Activated B cell treated with CpG ODN at 0.5 μM for 24 hours (primary cell): ENCODE measurements around the gene NR5A1. TPM values are rescaled to one million over a fixed set of nuclear protein-coding genes. Genes with fewer than 3 reads are reported as not detected.

Experiments used
- ATAC-seq: fragments of 200-7000 bp; cut with Tn5 transposase; one replicate; pipeline ENCODE4 v1.10.0; 2021; ENCODE audit warnings: low read depth, mild to moderate bottlenecking, moderate library complexity
- CTCF ChIA-PET: fragments of 350-600 bp; sonication (Branson Sonifier 250); formaldehyde crosslinking; loops from one replicate; lab custom pipeline; 2021; ENCODE audit warnings: antibody characterized with exemption; lab: Charles Lee
- POLR2A ChIA-PET: fragments of 350-600 bp; sonication (Branson Sonifier 250); formaldehyde crosslinking; loops from one replicate; lab custom pipeline; 2021; ENCODE audit warnings: antibody characterized with exemption; lab: Charles Lee
- DNase-seq: peaks from one replicate; pipeline ENCODE4 v3.0.0; 2022
- H3K27ac Mint-ChIP-seq: one replicate; pipeline ENCODE4 v1.8.0; 2020; ENCODE audit warnings: mixed read lengths
- H3K27me3 Mint-ChIP-seq: one replicate; pipeline ENCODE4 v1.8.0; 2021; ENCODE audit warnings: mixed read lengths
- H3K36me3 Mint-ChIP-seq: one replicate; pipeline ENCODE4 v1.8.0; 2021; ENCODE audit warnings: low read depth, mixed read lengths
- H3K4me1 Mint-ChIP-seq: one replicate; pipeline ENCODE4 v1.8.0; 2021; ENCODE audit warnings: mixed read lengths
- H3K4me3 Mint-ChIP-seq: one replicate; pipeline ENCODE4 v1.8.0; 2020; ENCODE audit warnings: mild to moderate bottlenecking, mixed read lengths
- H3K9me3 Mint-ChIP-seq: one replicate; pipeline ENCODE4 v1.8.0; 2020; ENCODE audit warnings: mixed read lengths
- intact Hi-C: fragments of 100-400 bp; cut with micrococcal nuclease; formaldehyde crosslinking; loops from one replicate; pipeline ENCODE4 v1.15.1; 2024
- total RNA-seq: library from RNA; stranded (reverse); gene quantifications from 2 replicates; pipeline ENCODE4 v1.2.3, GENCODE V29; 2022
- TF ChIP-seq, protein P1 (sequence below): fragments of 200-600 bp; IDR thresholded peaks from one replicate; pipeline ENCODE4 v1.8.0; 2022; ENCODE audit warnings: antibody characterized with exemption, mild to moderate bottlenecking

NR5A1 gene
- total RNA-seq, 1 donor from 2014 or later = not detected

GRCh38 chr9:124499216-124499615, 8.0 kb downstream of the NR5A1 start:
- POLR2A ChIA-PET = no interaction called here
- CTCF ChIA-PET = no interaction called here

GRCh38 chr9:124498499-124499146, 8.6 kb downstream of the NR5A1 start:
- Mint-ChIP-seq H3K4me3 (no peak overlapping the region), H3K9me3 (no peaks in the 10 kb centered on the region), H3K27ac (no peak overlapping the region), H3K27me3 (peaks cover 10% of the 10 kb centered on the region), H3K4me1 (peaks cover 7% of the 10 kb centered on the region), H3K36me3 (no peaks in the 10 kb centered on the region)
- TF ChIP-seq, protein P1, sequence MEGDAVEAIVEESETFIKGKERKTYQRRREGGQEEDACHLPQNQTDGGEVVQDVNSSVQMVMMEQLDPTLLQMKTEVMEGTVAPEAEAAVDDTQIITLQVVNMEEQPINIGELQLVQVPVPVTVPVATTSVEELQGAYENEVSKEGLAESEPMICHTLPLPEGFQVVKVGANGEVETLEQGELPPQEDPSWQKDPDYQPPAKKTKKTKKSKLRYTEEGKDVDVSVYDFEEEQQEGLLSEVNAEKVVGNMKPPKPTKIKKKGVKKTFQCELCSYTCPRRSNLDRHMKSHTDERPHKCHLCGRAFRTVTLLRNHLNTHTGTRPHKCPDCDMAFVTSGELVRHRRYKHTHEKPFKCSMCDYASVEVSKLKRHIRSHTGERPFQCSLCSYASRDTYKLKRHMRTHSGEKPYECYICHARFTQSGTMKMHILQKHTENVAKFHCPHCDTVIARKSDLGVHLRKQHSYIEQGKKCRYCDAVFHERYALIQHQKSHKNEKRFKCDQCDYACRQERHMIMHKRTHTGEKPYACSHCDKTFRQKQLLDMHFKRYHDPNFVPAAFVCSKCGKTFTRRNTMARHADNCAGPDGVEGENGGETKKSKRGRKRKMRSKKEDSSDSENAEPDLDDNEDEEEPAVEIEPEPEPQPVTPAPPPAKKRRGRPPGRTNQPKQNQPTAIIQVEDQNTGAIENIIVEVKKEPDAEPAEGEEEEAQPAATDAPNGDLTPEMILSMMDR = no peak
- ATAC-seq = no peak
- no peak for DNase-seq
- ChIA-PET POLR2A (no interaction called here), CTCF (no interaction called here)
- intact Hi-C loops = no loop called here

More at GRCh38 chr9:124499216-124499615, 8.0 kb downstream of the NR5A1 start:
- Mint-ChIP-seq H3K4me3 (no peak overlapping the region), H3K4me1 (peaks cover 11% of the 10 kb centered on the region), H3K36me3 (no peaks in the 10 kb centered on the region), H3K9me3 (no peaks in the 10 kb centered on the region), H3K27me3 (peaks cover 15% of the 10 kb centered on the region), H3K27ac (no peak overlapping the region)
- DNase-seq = no peak
- no peak for ATAC-seq
- intact Hi-C loops = no loop called here
- TF ChIP-seq, protein P1 = no peak

GRCh38 chr9:124498040-124498439, 9.2 kb downstream of the NR5A1 start:
- Mint-ChIP-seq H3K4me1 (peaks cover 7% of the 10 kb centered on the region), H3K4me3 (no peak overlapping the region), H3K27ac (no peak overlapping the region), H3K9me3 (no peaks in the 10 kb centered on the region), H3K36me3 (no peaks in the 10 kb centered on the region), H3K27me3 (peaks cover 9% of the 10 kb centered on the region)
- intact Hi-C loops = no loop called here
- ChIA-PET POLR2A (no interaction called here), CTCF (no interaction called here)
- TF ChIP-seq, protein P1 = no peak
- no peak for DNase-seq
- ATAC-seq = no peak

- ChIA-PET CTCF (no interaction called here), POLR2A (no interaction called here)
- intact Hi-C loops = no loop called here
- no peak overlapping the region for H3K27ac Mint-ChIP-seq
- TF ChIP-seq, protein P1 = no peak
- no peaks in the 10 kb centered on the region for H3K36me3 Mint-ChIP-seq
- ATAC-seq (no peak), DNase-seq (no peak)
- peaks cover 7% of the 10 kb centered on the region for H3K4me1 Mint-ChIP-seq
- H3K27me3 Mint-ChIP-seq = peaks cover 11% of the 10 kb centered on the region
- no peaks in the 10 kb centered on the region for H3K9me3 Mint-ChIP-seq
- H3K4me3 Mint-ChIP-seq = no peak overlapping the region
Observed at GRCh38 chr9:124497441-124497840, 9.8 kb downstream of the NR5A1 start.

DNA sequence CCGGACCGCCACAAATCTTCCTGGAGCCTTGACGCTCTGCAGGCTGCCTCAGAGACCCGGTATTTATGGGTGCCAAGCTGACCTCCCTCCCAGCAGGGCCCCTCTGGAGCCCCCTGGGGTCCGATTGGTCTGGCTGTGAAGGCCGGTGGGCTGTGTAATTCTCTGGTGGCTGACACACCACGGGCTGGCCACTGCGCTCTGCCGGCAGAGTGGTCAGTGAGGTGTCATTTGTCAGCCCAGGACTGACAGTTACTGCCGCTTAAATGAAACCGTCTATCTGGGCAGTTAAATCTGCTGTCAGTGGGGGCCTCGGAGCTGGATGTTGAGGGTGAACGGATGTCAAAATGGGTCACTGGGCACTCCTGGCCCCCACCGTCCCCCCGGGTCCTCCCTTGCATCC, 10.7 kb downstream of the NR5A1 start:
- Mint-ChIP-seq H3K9me3 (no peaks in the 10 kb centered on the region), H3K4me1 (peaks cover 7% of the 10 kb centered on the region), H3K27me3 (peaks cover 14% of the 10 kb centered on the region), H3K27ac (no peak overlapping the region), H3K36me3 (no peaks in the 10 kb centered on the region), H3K4me3 (no peak overlapping the region)
- POLR2A ChIA-PET = no interaction called here
- DNase-seq (no peak), ATAC-seq (no peak)
- intact Hi-C loops = no loop called here
- CTCF ChIA-PET = no interaction called here
- TF ChIP-seq, protein P1 = no peak
